Mesenteric fat pad (tissue), 1 donor: ENCODE measurements around the gene UBA5. TPM values are rescaled to one million over a fixed set of nuclear protein-coding genes. Genes with fewer than 3 reads are reported as not detected.
"Not testable (repeated sequence)": the region's sequence is repeated elsewhere in the genome, so short reads cannot be mapped to it uniquely, and the experiment has no call there.

Source experiments
- DNase-seq: peaks from one replicate; pipeline ENCODE4 v3.0.0-alpha.2; 2020; ENCODE audit warnings: low spot score
- long read RNA-seq: library from polyadenylated mRNA; unstranded; transcript quantifications from one replicate; pipeline ENCODE4 v2.0.0, GENCODE V29; 2020
- total RNA-seq: library from RNA; stranded (reverse); fragmentation: NEBNext Ultra II Directional; extraction: Animal tissue kit (Norgen Biotek cat#: 25700); gene quantifications from one replicate; pipeline ENCODE4 v1.2.1, GENCODE V29; 2021
- donor health status: DM: yes; HTN: yes; CAD: no.

UBA5 gene
- 29.7 TPM for total RNA-seq
- long read RNA-seq, transcript UBA5-202 (12 exons, 3,705 nt), result major isoform, 146 of 164 reads
- long read RNA-seq, partial matches to known transcripts, result 4 of 164 reads
- long read RNA-seq, other reads (novel, unspliced or antisense), result 14 of 164 reads

DNA sequence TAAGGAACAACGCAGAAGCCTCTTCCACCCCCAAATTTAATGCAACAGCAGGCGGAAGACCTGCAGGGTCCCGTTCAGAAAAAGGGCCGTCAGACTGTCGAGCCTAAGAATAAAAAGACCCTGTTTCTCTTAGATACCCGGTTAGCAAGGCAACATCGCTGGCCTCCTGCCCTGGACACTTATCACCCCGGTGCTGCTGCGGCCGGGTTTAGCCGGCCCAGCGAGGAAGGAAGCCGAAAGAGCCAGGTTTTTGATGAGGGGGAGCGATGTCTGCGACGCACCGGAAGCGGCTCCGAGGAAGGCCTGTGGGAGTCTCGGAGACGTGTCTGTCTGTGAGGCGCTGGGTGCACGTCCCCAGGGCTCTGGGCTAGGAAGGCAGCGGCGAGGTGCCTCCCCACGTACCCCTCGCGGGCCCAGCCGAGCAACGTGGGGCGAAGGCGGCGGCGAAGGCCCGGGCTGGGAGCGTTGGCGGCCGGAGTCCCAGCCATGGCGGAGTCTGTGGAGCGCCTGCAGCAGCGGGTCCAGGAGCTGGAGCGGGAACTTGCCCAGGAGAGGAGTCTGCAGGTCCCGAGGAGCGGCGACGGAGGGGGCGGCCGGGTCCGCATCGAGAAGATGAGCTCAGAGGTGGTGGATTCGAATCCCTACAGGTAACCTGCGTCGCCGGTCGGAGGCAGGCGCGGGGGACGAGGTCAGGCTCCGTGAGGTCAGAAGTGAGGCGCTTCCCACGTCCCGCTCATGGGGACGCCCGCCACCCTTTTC is at the start of gene UBA5:
Gene UBA5, plus strand, starts transcription at position 278 of the 759 bp plus-strand sequence. Its CDS starts 209 bp downstream, at position 487.
- DNase-seq, result peak; percentile 90

DNA sequence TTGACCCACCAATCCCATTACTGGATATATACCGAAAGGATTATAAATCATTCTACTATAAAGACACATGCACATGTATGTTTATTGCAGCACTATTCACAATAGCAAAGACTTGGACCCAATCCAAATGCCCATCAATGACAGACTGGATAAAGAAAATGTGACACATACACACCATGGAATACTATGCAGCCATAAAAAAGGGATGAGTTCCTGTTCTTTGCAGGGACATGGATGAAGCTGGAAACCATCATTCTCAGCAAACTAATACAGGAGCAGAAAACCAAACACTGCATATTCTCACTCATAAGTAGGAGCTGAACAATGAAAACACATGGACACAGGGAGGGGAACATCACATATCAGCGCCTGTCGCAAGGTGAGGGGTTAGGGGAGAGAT is 44.8 kb upstream of the UBA5 start:
- not testable (repeated sequence) for DNase-seq

DNA sequence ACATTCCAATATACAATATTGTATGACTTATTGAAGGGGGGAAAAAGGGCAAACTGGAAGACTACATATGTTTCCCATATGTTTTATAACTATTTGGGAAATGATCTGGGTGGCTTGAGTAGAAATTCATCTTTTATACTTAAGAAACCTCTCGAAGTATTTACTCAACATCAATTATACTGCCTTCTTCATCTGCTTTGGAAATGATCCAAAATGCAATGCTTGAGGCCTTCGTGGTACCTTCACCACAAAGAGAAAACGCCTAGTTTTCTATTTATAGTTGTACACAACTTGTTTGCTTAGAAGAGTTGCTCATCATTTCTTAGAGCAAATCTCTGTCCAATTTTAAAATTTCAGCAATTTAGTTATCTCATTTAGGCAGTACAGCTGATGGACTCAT is 44.2 kb upstream of the UBA5 start:
- DNase-seq, result no peak

DNA sequence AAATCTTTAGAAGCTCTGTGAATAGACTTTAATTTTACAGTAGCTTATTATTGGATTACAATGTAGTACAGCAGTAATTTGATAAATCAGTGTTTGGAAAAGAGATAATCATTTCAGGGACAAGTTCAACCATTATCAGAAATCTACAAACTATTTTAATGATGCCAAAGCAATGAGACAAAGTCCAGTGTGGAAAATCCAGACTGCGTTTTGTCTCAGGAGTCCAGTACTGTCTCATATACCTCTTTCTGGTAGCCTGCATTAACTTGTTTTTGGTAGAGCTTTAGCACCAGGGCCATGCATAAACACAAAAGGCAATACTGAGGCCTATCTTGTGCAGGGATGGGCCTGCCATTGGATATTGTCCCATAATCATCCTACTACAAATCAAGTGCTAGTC is 43.3 kb upstream of the UBA5 start:
- DNase-seq, result no peak

DNA sequence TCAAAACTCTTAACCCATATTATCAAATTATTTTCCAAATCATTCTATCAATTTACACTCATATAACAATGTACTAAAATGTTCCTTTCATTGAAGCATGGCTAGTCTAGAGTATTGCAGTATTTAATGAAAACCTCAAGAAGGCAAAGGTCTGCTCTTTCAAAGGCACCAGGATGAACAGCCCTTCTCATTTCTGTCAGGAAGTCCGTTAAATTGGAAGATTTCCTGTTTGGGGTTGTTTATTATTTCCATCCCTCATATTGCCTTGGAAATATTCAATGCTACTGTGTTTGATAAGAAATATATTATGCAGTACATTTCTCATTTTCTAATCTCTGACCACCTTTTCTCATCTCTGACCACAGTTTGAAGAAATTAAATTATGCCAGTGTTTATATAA is 38.0 kb upstream of the UBA5 start:
- no peak for DNase-seq

DNA sequence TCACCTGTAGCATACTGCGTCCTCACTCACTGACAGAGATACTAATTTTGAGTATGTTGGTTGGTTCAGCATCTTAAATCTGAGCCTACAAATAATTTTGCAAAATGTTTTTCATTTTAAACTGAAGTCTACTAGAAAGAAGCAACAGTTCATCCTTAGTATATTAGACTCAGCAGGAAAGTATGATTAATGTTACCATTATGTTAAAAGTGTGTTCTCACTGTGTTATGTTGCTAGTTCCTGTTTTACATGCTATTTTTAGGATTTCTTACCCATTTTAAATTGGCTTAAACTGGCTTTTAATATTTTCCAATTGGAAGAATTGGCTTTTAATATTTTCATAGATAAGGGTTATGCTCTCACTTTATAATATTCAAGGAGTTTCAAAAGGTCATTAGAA is 37.4 kb upstream of the UBA5 start:
- DNase-seq, result no peak

DNA sequence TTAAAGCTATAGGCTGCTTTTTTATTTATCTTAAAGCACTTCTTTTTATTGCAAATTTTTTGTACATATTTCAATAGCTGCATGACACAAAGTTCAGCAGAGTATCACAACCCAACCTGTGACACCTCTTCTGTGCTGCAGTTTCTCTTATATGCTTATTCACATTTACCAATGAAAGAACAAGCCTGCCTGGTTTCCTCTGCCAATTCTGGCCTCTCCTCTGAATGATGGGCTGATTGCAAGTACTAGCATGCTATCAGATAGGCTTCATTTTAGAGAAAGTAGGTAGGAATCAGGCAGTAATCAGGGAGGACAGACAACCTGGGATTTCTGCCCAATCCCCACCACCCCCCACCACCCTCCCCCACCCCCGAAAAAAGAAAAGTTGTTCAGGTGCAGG is 36.5 kb upstream of the UBA5 start:
- DNase-seq, result no peak

DNA sequence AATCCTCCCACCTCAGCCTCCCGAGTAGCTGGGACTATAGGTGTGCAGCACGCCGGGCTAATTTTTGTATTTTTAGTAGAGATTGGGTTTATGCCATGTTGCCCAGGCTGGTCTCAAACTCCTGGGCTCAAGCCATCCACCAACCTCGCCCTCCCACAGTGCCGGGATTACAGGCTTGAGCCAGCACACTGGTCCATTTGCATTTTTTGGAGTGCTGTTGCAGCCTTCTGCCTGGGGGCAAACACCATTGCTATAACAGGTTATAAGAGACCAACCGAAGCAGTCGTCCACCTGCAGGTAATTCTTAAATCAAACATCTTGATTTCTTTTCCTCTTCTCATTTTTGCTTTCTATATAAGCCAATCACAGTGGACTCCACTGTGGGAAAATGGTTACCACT is 35.3 kb upstream of the UBA5 start:
- DNase-seq, result no peak

DNA sequence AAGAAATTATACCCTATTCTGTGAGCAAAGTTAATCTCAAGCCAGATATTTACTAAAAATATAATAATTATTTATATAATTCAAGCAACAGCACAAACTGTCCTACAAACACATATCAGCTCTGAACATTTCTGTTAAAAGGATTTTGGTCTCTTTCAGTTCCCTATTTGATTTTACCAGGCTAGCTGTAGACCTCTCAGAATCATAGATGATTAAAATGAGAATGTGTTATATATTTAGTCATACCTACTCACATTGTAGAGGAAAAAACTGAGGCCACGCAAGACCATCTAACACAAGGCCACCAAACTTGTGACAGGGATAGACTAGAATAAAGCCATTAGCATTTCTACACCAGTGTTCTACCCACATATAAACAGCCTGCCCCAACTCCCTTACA is 34.5 kb upstream of the UBA5 start:
- no peak for DNase-seq

DNA sequence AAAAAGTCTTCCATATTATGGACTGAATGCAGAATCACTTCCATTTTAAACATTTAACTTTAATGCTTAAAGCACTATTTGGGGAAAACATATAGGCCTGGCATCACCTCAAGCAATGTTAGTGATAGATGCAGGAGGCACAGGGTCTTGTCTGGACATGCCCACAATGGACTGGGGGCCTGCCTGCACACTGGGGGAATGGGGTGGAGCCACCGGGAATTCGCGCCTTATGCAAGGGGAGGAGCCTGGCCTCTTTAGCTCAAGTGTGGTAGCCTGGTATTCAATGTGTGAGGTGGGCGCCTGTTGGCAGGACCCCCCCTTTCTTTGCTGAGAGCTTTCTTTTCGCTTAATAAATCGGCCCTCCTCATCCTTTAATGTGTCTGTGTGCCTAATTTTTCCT is 33.2 kb upstream of the UBA5 start:
- DNase-seq, result no peak

DNA sequence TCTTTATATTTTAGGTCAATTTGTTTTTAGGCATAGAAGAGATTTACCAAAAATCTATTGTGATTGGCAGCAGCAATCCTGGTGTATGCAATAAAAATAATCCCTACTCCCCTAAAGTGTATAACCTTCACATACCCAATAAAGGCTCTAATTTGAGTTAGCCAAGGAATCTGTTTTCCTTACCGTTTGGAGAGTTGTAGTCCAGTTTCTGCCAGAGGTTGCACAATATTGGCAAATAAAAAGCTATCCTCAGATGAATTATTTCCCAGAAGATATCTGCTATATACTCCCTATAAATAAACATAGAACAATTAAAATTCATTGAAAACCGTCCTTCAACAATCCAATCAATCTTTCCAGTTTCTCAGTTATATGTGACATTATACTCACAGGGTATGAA is 32.0 kb upstream of the UBA5 start:
- DNase-seq, result no peak

DNA sequence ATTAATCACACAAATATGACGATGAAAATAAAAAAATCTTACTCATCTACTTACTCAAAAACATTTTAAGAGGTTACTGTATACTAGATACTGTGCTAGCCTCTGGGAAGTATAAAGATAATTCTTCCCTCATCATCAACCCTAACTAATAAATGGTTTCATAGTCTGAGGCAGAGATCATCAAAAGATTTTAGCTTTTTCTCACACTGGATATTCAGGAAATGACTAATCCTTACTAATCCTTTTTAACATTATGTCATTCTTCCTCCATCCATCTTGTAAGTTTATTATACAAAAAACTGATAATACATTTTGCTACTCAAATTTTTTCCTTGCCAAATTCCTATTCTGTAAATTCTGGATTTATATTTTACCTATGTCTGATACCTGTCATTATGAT is 30.2 kb upstream of the UBA5 start:
- no peak for DNase-seq

DNA sequence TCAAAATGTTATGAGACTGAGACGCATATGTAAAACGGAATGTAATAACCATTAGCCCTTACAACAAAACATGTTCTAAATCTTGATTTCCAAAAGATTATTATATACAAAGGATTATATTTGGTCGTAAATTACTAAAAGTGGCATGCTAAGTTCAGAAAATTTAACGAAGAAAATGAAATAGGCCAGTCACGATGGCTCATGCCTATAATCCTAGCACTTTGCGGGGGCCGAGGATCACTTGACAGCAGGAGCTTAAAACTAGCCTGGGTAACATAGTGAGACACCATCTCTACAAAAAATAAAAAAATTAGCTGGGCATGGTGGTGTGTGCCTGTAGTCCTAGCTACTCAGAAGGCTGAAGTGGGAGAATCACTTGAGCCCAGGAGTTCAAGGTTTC is 29.5 kb upstream of the UBA5 start:
- no peak for DNase-seq

DNA sequence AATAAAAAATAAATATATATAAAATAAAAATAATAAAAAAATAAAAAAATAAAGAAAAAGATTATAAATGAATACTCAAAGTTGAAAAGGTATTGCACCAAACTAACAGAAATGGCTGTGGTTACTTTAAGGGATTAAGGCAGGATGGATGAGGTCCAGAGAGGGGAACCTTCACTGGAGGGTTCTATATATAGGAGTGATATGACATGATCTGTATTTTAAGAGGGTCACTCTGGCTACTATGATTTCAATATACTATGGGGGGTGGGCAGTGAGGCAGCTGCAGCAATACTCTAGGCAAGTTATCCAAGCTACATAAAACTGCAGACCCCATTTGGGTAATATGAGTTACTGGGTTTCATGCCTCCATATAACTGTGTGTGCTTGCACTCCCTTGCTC is 25.1 kb upstream of the UBA5 start:
- DNase-seq, result no peak

DNA sequence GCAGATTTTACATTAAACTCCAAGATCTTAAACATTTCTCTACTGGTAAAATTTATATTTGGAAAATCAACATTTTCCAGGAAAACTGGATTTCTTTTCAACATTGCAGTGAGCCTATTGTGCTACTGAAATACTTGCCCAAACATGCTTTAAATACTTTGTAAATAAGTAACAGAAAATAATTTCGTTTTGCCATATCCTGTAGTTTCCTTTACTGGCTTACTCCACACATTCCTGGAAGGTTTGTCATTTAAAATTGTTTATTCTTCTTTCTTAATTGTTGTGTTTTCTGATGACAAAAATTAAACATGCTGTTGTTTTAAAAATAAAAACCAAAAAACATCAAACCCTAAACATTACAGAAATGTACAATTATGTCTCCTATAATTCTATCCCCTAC is 22.5 kb upstream of the UBA5 start:
- no peak for DNase-seq

DNA sequence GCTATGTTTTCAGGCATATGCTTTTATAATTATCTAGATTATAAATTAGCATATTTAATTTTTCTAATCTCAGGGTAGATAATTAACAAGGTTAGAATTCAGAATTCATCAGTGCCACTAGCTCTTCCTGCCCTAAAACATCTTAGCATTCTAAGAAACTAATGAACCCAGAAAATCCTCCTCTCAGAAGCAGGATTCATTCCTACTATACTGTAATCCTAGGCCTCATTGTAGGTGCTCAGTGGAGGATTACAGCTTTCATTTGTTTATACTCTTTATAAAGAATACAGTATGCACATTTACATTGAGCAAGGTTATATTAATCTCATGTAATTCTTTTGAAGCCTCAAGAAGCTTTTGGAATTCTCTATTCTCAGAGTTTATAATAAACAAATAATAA is 21.4 kb upstream of the UBA5 start:
- no peak for DNase-seq

DNA sequence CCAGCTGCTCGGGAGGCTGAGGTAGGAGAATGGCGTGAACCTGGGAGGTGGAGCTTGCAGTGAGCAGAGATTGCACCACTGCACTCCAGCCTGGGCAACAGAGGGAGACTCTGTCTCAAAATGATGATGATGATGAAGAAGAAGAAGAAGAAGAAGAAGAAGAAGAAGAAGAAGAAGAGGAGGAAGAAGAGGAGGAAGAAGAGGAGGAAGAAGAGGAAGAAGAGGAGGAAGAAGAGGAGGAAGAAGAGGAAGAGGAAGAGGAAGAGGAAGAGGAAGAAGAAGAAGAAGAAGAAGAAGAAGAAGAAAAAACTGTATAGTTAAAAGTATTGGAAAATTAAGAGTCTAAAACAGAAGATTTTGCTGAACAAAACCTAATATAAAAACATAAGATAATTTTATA is 18.7 kb upstream of the UBA5 start:
- not testable (repeated sequence) for DNase-seq

DNA sequence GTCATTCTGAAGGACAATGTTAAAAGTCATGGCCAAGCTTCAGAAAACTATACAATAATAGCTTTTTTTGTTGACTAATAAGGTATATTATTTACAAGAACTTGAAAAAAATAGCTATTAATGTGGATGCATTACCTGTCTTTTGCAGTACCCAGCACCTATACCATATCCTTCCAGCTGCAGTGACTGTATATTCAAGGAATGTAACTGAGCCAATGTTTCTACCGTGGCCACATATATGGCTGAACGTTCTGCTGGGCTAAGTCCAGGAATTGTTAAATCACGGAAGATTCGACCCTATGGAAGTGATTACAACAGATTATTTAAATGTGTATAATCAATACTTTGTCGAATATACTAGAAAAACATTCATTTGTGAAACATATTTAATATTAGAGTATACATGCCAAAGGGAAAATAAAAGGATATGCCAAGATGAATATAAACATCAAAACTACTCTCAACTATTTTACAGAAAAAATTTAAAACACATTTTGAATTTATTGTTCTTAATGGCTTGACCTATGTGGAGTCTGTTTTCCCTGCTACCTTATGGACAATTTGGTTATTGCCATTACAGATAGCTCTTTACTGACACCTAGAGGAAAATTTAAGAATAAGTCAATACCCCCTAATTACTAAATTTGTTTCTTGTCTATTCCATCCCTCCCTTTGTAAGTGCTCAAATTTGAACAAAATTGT is 18.1 kb upstream of the UBA5 start:
- DNase-seq, result no peak

DNA sequence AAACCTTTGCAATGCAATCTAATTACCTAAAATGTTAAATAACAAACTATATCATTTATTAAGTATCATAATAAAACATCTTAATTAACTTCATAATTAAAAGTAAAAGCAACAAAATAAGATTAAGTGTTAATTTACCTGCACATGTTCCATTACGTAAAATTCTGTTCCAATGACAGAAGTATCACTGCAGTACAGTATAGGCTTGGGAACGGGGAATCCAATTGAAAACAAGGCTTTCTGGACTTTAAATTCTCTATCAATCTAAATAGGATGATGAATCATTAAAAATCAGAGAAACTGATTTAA is 17.6 kb upstream of the UBA5 start:
- DNase-seq, result no peak

DNA sequence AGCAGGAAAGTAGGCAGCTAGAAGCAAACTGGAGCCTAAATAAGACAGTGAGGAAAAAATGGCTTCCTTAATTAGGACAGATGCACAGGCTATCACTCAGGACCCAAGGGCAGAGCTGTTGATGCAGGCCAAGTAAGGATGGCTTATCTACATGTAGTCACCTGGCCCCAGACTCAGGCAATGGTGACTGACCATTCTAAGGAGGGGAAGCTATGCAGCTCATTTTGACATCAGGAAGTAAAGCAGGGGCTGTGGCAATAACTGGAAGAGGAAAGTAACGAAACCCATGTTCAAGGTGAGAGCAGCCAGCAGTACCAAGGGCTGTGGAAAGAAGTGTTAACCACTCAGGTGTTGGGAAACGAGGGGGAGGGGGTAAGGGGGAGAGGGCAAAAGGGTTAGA is 16.8 kb upstream of the UBA5 start:
- DNase-seq, result no peak

DNA sequence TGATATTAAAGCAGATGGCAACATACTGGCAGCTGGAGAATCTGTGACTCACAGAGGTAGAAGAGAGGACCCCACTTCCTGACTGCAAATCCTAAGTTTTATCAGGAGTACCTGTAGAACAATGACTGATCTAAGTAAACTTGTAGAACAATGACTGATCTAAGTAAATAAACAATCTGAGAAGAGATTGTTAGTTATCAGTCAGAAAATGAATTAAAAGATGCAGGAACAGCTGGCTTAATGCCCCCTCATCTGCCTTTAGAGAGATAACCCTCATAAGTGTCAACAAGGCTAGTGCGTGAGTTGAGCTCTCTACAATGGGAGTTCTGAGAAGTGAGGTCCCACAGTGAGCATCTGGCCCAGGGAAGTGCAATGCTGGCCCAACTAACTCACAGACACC is 15.1 kb upstream of the UBA5 start:
- no peak for DNase-seq

DNA sequence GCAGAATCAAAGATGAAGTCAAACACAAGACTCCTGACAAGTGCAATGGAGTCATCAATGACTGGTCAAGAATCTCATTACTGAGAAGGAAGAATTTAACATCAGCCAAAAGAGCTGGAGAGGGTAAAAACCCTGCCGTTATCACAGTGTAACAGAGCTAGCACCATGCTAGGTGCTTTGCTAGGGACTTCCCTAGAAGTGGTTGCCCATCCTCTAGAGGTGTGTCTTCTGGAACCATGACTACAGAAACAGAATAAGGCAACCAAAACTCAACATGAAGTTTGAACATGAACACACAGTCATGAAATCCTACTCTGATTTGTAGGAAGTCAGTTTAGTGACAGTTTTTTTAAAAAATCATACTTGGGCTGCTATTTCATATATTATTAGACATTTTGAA is 10.0 kb upstream of the UBA5 start:
- no peak for DNase-seq

DNA sequence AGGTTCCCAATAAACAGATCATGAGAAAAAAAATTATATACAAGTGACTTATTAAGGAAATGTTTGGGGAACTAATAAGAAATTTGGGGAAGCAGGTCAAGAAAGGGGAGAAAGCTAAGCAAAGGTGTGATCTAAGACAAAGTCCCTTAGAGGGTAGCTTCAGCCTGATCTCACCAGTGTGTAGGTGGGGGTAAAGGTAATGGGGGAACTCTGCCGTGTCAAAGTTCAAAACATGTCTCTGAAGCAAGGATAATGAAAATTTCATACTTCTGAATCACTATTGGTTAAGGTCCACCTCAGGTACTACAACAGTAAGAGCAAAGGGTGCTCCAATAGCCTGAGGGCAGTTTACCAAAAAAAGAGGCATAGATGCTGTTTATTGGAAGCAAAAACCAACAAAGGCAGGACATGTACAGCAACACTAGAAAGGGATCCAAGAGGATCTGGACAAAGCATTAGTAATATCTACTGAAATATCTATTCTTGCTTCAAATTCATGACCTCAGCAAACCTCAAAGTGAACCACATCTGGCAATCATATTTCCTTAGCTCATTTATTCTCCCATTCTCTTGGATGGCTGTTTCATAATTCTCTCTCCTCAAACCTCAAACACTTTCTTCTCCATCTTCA is 7.4 kb upstream of the UBA5 start:
- no peak for DNase-seq
